Lung (tissue), 12 donors: ENCODE data around the gene BRD7. TPM values are rescaled to one million over a fixed set of nuclear protein-coding genes. Genes with fewer than 3 reads are reported as not detected.

Experiments
- ATAC-seq: fragments of 200-7000 bp; cut with Tn5 transposase; one replicate; pipeline ENCODE4 v1.9.1; 2020; ENCODE audit warnings: moderate number of reproducible peaks; ENCODE audit not compliant: insufficient read depth, low FRiP score
- DNase-seq, 3 donors: peaks; one replicate each; pipeline ENCODE4 v3.0.0-alpha.2; 2013 to 2017
- H3K27ac ChIP-seq, 2 donors: one replicate each; pipeline ENCODE4 v1.5.1; 2013; ENCODE audit warnings: mild to moderate bottlenecking in 2 of 2, moderate library complexity in 2 of 2, control low read depth in 1 of 2, inconsistent platforms in 1 of 2, low read depth in 1 of 2, low read length in 1 of 2
- H3K27me3 ChIP-seq, 3 donors: one replicate each; pipeline ENCODE4 v1.5.1; 2013; ENCODE audit warnings: low read length in 2 of 3; ENCODE audit not compliant: control insufficient read depth in 3 of 3, insufficient read depth in 3 of 3
- H3K36me3 ChIP-seq, 4 donors: one replicate each; pipeline ENCODE4 v1.5.1; 2013; ENCODE audit warnings: low read length in 4 of 4, mild to moderate bottlenecking in 1 of 4, moderate library complexity in 1 of 4; ENCODE audit not compliant: control insufficient read depth in 4 of 4, insufficient read depth in 4 of 4
- H3K4me1 ChIP-seq, 5 donors: one replicate each; pipeline ENCODE4 v1.5.1; 2013; ENCODE audit warnings: low read length in 5 of 5, mild to moderate bottlenecking in 2 of 5, moderate library complexity in 1 of 5; ENCODE audit not compliant: control insufficient read depth in 5 of 5, insufficient read depth in 5 of 5
- H3K4me3 ChIP-seq: one replicate; pipeline ENCODE4 v1.5.1; 2013; ENCODE audit warnings: mild to moderate bottlenecking, control low read depth, moderate library complexity
- H3K9ac ChIP-seq, 2 donors: one replicate each; pipeline ENCODE4 v1.5.1; 2013; ENCODE audit warnings: low read length in 2 of 2, control low read depth in 1 of 2; ENCODE audit not compliant: insufficient read depth in 1 of 2
- H3K9me3 ChIP-seq, 4 donors: one replicate each; pipeline ENCODE4 v1.5.1; 2013; ENCODE audit warnings: low read length in 3 of 4, mild to moderate bottlenecking in 1 of 4, moderate library complexity in 1 of 4; ENCODE audit not compliant: control insufficient read depth in 4 of 4, insufficient read depth in 3 of 4
- CTCF ChIP-seq: IDR thresholded peaks from 2 replicates; pipeline ENCODE4 v1.5.1; 2012; ENCODE audit warnings: mild to moderate bottlenecking; ENCODE audit errors: control extremely low read depth, extremely low read depth
- WGBS, 2 donors: extraction: QIAGEN DNeasy Blood & Tissue Kit; methylation state at CpG; one replicate each; pipeline ENCODE4 v1.1.7; 2013; 5-methylcytosine and 5-hydroxymethylcytosine counted together
- polyA plus RNA-seq, 2 donors: library from polyadenylated mRNA; stranded (reverse); fragments of 200-250 nt; gene quantifications; one replicate each; pipeline ENCODE4 v1.2.1, GENCODE V29; 2013
- total RNA-seq, 2 donors: library from RNA; depleted of rRNA in 1 of 2; stranded (reverse); fragments of >200 nt in 1 of 2; gene quantifications; one replicate each; pipeline ENCODE4 v1.2.1, GENCODE V29; 2014 to 2021
- donor health status: control.
- donor health status: control.
- donor health status: Bipolar disorder and iron deficiency.
- donor health status: healthy.
- donor health status: DM: yes; HTN: yes; CAD: no.

The BRD7 gene
- total and polyA plus RNA-seq, 4 donors: 33.9 to 54.6 (median 53.5) TPM

- ATAC-seq (no peak), DNase-seq (no peak)
- H3K4me3 ChIP-seq: no peak overlapping the region
- H3K4me1 ChIP-seq: peaks cover 0 to 6% (median 0%) of the 10 kb centered on the region in 5 donors
- 93 to 95% methylated on average over 7 of the region's 7 CpGs for WGBS, 2 donors
- peaks cover 0 to 45% (median 0%) of the 10 kb centered on the region in 4 donors for H3K36me3 ChIP-seq
- TF ChIP-seq CTCF: no peak
- H3K27me3 ChIP-seq: no peaks in the 10 kb centered on the region
- no peak overlapping the region for H3K27ac ChIP-seq
- H3K9ac ChIP-seq: no peak overlapping the region
- H3K9me3 ChIP-seq: no peaks in the 10 kb centered on the region
Observed at GRCh38 chr16:50298075-50298460, 70.7 kb downstream of the BRD7 start.

- ATAC-seq: no peak
- Histone ChIP-seq H3K36me3 (peaks cover 0 to 48% (median 0%) of the 10 kb centered on the region in 4 donors), H3K4me1 (peaks cover 0 to under 1% (median 0%) of the 10 kb centered on the region in 5 donors), H3K27me3 (no peaks in the 10 kb centered on the region), H3K4me3 (no peak overlapping the region), H3K27ac (no peak overlapping the region), H3K9me3 (no peaks in the 10 kb centered on the region), H3K9ac (no peak overlapping the region)
- DNase-seq: no peak
- no peak for TF ChIP-seq CTCF
- 67 to 78% methylated on average over 14 to 15 of the region's 15 CpGs for WGBS, 2 donors
Observed at GRCh38 chr16:50297301-50298074, 71.3 kb downstream of the BRD7 start.

- no peaks in the 10 kb centered on the region for H3K4me1 ChIP-seq
- H3K27ac ChIP-seq: no peak overlapping the region
- peaks cover 0 to 46% (median 0%) of the 10 kb centered on the region in 4 donors for H3K36me3 ChIP-seq
- DNase-seq (no peak), ATAC-seq (no peak)
- no peak overlapping the region for H3K9ac ChIP-seq
- H3K9me3 ChIP-seq: no peaks in the 10 kb centered on the region
- no peak for TF ChIP-seq CTCF
- no peak overlapping the region for H3K4me3 ChIP-seq
- WGBS, 2 donors: 98 to 100% methylated on average over 2 of the region's 2 CpGs
- no peaks in the 10 kb centered on the region for H3K27me3 ChIP-seq
Observed at GRCh38 chr16:50296807-50297206, 72.0 kb downstream of the BRD7 start.
